H9 (cell line): ENCODE results near the gene ETFA. TPM values are rescaled to one million over a fixed set of nuclear protein-coding genes. Genes with fewer than 3 reads are reported as not detected.

Source experiments
- DNase-seq: peaks from one replicate; pipeline ENCODE4 v3.0.0-alpha.2; 2017
- H2AFZ ChIP-seq: one replicate; pipeline ENCODE4 v1.6.1; 2013; ENCODE audit warnings: mild to moderate bottlenecking, low read length, control low read depth, moderate library complexity
- H2AK5ac ChIP-seq: 2 replicates; pipeline ENCODE4 v1.6.1; 2013; ENCODE audit warnings: low read length, control low read depth, mixed read lengths; ENCODE audit not compliant: insufficient read length
- H2BK120ac ChIP-seq: one replicate; pipeline ENCODE4 v1.6.1; 2013; ENCODE audit warnings: low read depth, mild to moderate bottlenecking, low read length, control low read depth, inconsistent platforms; ENCODE audit not compliant: poor library complexity, severe bottlenecking
- H2BK12ac ChIP-seq: 2 replicates; pipeline ENCODE4 v1.6.1; 2013; ENCODE audit warnings: low read length, control low read depth, mixed read lengths, low read depth; ENCODE audit not compliant: insufficient read length
- H2BK15ac ChIP-seq: 2 replicates; pipeline ENCODE4 v1.6.1; 2013; ENCODE audit warnings: low read depth, low read length, control low read depth
- H2BK20ac ChIP-seq: one replicate; pipeline ENCODE4 v1.6.1; 2013; ENCODE audit warnings: low read depth, mild to moderate bottlenecking, low read length, control low read depth, inconsistent platforms; ENCODE audit not compliant: poor library complexity, severe bottlenecking
- H2BK5ac ChIP-seq: 2 replicates; pipeline ENCODE4 v1.6.1; 2013; ENCODE audit warnings: low read length, control low read depth, mixed read lengths; ENCODE audit not compliant: insufficient read length
- H3K14ac ChIP-seq: 2 replicates; pipeline ENCODE4 v1.6.1; 2013; ENCODE audit warnings: low read length, control low read depth; ENCODE audit not compliant: insufficient read depth
- H3K18ac ChIP-seq: 2 replicates; pipeline ENCODE4 v1.6.1; 2013; ENCODE audit warnings: low read depth, mild to moderate bottlenecking, mixed read lengths, low read length, control low read depth; ENCODE audit not compliant: insufficient read length
- H3K23ac ChIP-seq: 2 replicates; pipeline ENCODE4 v1.6.1; 2013; ENCODE audit warnings: low read length, control low read depth, mixed read lengths, low read depth; ENCODE audit not compliant: insufficient read length
- H3K23me2 ChIP-seq: 2 replicates; pipeline ENCODE4 v1.6.1; 2013; ENCODE audit warnings: low read depth, mild to moderate bottlenecking, mixed read lengths, low read length, control low read depth; ENCODE audit not compliant: insufficient read length, poor library complexity, severe bottlenecking
- H3K27ac ChIP-seq: 2 replicates; pipeline ENCODE4 v1.5.1; 2013; ENCODE audit warnings: low read length, control low read depth, mixed read lengths, low read depth; ENCODE audit not compliant: insufficient read length
- H3K27me3 ChIP-seq: 2 replicates; pipeline ENCODE4 v1.6.1; 2013; ENCODE audit warnings: low read length, control low read depth, inconsistent platforms; ENCODE audit not compliant: insufficient read depth
- H3K4ac ChIP-seq: 2 replicates; pipeline ENCODE4 v1.6.1; 2013; ENCODE audit warnings: low read depth, mild to moderate bottlenecking, control low read depth, inconsistent platforms, low read length, moderate library complexity
- H3K4me1 ChIP-seq: 2 replicates; pipeline ENCODE4 v1.6.1; 2013; ENCODE audit warnings: low read length, control low read depth, inconsistent platforms; ENCODE audit not compliant: insufficient read depth
- H3K4me2 ChIP-seq: 2 replicates; pipeline ENCODE4 v1.6.1; 2013; ENCODE audit warnings: low read length, control low read depth, mixed read lengths; ENCODE audit not compliant: insufficient read length, insufficient read depth
- H3K56ac ChIP-seq: 2 replicates; pipeline ENCODE4 v1.6.1; 2013; ENCODE audit warnings: low read depth, mild to moderate bottlenecking, mixed read lengths, low read length, control low read depth; ENCODE audit not compliant: insufficient read length
- H3K79me1 ChIP-seq: 2 replicates; pipeline ENCODE4 v1.6.1; 2013; ENCODE audit warnings: low read depth, mild to moderate bottlenecking, moderate library complexity, low read length, control low read depth, inconsistent platforms; ENCODE audit not compliant: insufficient read depth, poor library complexity, severe bottlenecking
- H3K79me2 ChIP-seq: 2 replicates; pipeline ENCODE4 v1.6.1; 2013; ENCODE audit warnings: low read length, control low read depth, inconsistent platforms; ENCODE audit not compliant: insufficient read depth
- H3K9ac ChIP-seq: 2 replicates; pipeline ENCODE4 v1.6.1; 2013; ENCODE audit warnings: low read length, control low read depth, mixed read lengths; ENCODE audit not compliant: insufficient read length; ENCODE audit errors: extremely low read depth
- H3K9me3 ChIP-seq: one replicate; pipeline ENCODE4 v1.6.1; 2013; ENCODE audit warnings: low read depth, low read length, inconsistent platforms; ENCODE audit not compliant: control insufficient read depth
- H3T11ph ChIP-seq: one replicate; pipeline ENCODE4 v1.6.1; 2013; ENCODE audit warnings: mild to moderate bottlenecking, low read length, control low read depth, inconsistent platforms
- H4K20me1 ChIP-seq: one replicate; pipeline ENCODE4 v1.6.1; 2013; ENCODE audit not compliant: control insufficient read depth, insufficient read length, insufficient read depth
- H4K5ac ChIP-seq: 2 replicates; pipeline ENCODE4 v1.6.1; 2013; ENCODE audit warnings: low read depth, mild to moderate bottlenecking, mixed read lengths, low read length, control low read depth; ENCODE audit not compliant: insufficient read length
- H4K8ac ChIP-seq: replicated peaks from 2 replicates; pipeline ENCODE4 v1.6.1; 2013; ENCODE audit warnings: low read length, control low read depth, mixed read lengths, low read depth; ENCODE audit not compliant: insufficient read length
- H4K91ac ChIP-seq: 2 replicates; pipeline ENCODE4 v1.6.1; 2013; ENCODE audit warnings: low read depth, mild to moderate bottlenecking, moderate library complexity, mixed read lengths, low read length, control low read depth; ENCODE audit not compliant: insufficient read length
- H3K27ac Mint-ChIP-seq, 3 experiments: 2 replicates in 2 of 3; 3 replicates in 1 of 3; pipeline ENCODE4 v1.8.0; 2020 to 2021; ENCODE audit warnings: mixed read lengths in 3 of 3, mild to moderate bottlenecking in 1 of 3, moderate library complexity in 1 of 3
- H3K27me3 Mint-ChIP-seq: 2 replicates; pipeline ENCODE4 v1.8.0; 2021; ENCODE audit warnings: low read depth, mild to moderate bottlenecking, moderate library complexity, mixed read lengths
- H3K36me3 Mint-ChIP-seq, 3 experiments: 2 replicates in 2 of 3; 3 replicates in 1 of 3; pipeline ENCODE4 v1.8.0; 2020 to 2021; ENCODE audit warnings: low read depth in 3 of 3, mixed read lengths in 3 of 3; ENCODE audit not compliant: insufficient read depth in 1 of 3
- H3K4me1 Mint-ChIP-seq, 2 experiments: 2 replicates each; pipeline ENCODE4 v1.8.0; 2020; ENCODE audit warnings: mixed read lengths in 2 of 2
- H3K4me3 Mint-ChIP-seq, 2 experiments: 2 replicates in 1 of 2; 3 replicates in 1 of 2; pipeline ENCODE4 v1.8.0; 2020 to 2021; ENCODE audit warnings: mild to moderate bottlenecking in 2 of 2, mixed read lengths in 2 of 2, moderate library complexity in 1 of 2
- H3K9me3 Mint-ChIP-seq, 2 experiments: 2 replicates in 1 of 2; 3 replicates in 1 of 2; pipeline ENCODE4 v1.8.0; 2020; ENCODE audit warnings: mild to moderate bottlenecking in 2 of 2, mixed read lengths in 2 of 2, moderate library complexity in 1 of 2
- WGBS: extraction: QIAGEN DNeasy Blood & Tissue Kit; methylation state at CpG from one replicate; pipeline ENCODE4 v1.1.7; 2013; ENCODE audit warnings: missing lambda C conversion rate, low lambda C conversion rate, mixed read lengths; ENCODE audit not compliant: insufficient read length; ENCODE audit errors: extremely low coverage; 5-methylcytosine and 5-hydroxymethylcytosine counted together
- total RNA-seq: library from RNA; stranded (reverse); gene quantifications from 2 replicates; pipeline ENCODE4 v1.2.1, GENCODE V29; 2021
- TF ChIP-seq, protein P1 (sequence below): fragments of 200-600 bp; sonication (generic); conservative IDR thresholded peaks from 3 replicates; pipeline ENCODE4 v1.8.0; 2021; ENCODE audit warnings: antibody characterized with exemption, mild to moderate bottlenecking

ETFA gene
- total RNA-seq, 1 experiment from 2014 or later = 109 TPM

DNA sequence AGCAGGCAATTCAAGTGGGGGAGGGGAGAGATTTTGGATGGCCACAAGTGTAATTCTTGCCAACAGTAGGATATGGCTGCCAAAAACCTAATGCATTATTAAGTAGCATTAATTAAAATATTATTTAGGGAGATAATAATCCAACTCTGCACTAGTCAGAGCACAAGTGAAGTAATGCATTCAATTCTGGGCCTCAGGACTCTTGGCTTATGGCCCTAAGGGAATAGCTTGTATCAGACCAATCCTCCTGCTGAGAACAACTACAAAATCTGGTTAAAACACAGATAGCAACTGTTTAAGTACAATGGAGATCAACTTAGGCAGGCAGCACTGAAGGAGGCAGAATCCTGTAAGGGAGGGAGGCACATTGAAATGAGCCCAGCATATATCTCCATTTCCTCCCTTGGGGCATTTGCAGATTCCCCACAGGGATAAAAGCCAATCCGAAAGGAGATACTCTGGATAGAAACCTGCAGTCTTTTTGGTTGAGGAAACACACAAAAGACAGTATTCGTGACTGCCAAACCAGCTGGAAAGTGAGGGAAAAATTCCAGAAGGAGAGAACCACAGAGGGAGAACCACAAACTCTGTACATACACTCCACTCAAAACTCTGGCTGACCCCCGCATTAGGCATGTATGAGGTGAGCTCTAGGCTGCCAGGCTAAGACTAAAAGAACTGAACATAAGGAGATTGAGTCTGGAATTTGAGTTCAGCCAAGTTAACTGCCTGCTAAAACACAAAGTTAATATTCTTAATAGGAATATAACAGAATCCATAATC lies 57.4 kb downstream of the ETFA start:
- H3K56ac ChIP-seq = no peak overlapping the region
- H3K9me3 ChIP-seq = no peaks in the 10 kb centered on the region
- no peak overlapping the region for H4K5ac ChIP-seq
- peaks cover 16 to 18% of the 10 kb centered on the region in 2 experiments for H3K4me1 Mint-ChIP-seq
- TF ChIP-seq, protein P1, sequence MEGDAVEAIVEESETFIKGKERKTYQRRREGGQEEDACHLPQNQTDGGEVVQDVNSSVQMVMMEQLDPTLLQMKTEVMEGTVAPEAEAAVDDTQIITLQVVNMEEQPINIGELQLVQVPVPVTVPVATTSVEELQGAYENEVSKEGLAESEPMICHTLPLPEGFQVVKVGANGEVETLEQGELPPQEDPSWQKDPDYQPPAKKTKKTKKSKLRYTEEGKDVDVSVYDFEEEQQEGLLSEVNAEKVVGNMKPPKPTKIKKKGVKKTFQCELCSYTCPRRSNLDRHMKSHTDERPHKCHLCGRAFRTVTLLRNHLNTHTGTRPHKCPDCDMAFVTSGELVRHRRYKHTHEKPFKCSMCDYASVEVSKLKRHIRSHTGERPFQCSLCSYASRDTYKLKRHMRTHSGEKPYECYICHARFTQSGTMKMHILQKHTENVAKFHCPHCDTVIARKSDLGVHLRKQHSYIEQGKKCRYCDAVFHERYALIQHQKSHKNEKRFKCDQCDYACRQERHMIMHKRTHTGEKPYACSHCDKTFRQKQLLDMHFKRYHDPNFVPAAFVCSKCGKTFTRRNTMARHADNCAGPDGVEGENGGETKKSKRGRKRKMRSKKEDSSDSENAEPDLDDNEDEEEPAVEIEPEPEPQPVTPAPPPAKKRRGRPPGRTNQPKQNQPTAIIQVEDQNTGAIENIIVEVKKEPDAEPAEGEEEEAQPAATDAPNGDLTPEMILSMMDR = no peak
- H3K79me2 ChIP-seq = no peaks in the 10 kb centered on the region
- H2AK5ac ChIP-seq = no peak overlapping the region
- no peaks in the 10 kb centered on the region for H3K27me3 Mint-ChIP-seq
- no peak overlapping the region for H3K23ac ChIP-seq
- no peak overlapping the region for H2BK120ac ChIP-seq
- no peak overlapping the region for H3K4me2 ChIP-seq
- H2AFZ ChIP-seq = no peak overlapping the region
- no peak overlapping the region for H3T11ph ChIP-seq
- peak; percentile 67 for DNase-seq
- peak overlapping the region in 2 of 3 experiments; percentile 8 to 68; a peak in 4 of 7 replicates for H3K27ac Mint-ChIP-seq
- peaks cover 2% of the 10 kb centered on the region; the same call in 1 of the 2 replicates for H3K4me1 ChIP-seq
- no peak overlapping the region for H3K14ac ChIP-seq
- no peak overlapping the region for H3K4me3 Mint-ChIP-seq
- no peaks in the 10 kb centered on the region for H3K79me1 ChIP-seq
- no peak overlapping the region for H3K18ac ChIP-seq
- H4K91ac ChIP-seq = no peak overlapping the region
- H3K9me3 Mint-ChIP-seq = no peaks in the 10 kb centered on the region
- no peaks in the 10 kb centered on the region for H3K23me2 ChIP-seq
- H3K27me3 ChIP-seq = no peaks in the 10 kb centered on the region
- H4K8ac ChIP-seq = no peak overlapping the region
- H2BK5ac ChIP-seq = no peak overlapping the region
- H4K20me1 ChIP-seq = no peaks in the 10 kb centered on the region
- peaks cover 0 to 11% (median 4%) of the 10 kb centered on the region in 3 experiments; a peak in 4 of 7 replicates for H3K36me3 Mint-ChIP-seq
- H2BK20ac ChIP-seq = no peak overlapping the region
- H2BK12ac ChIP-seq = no peak overlapping the region
- no peak overlapping the region for H3K9ac ChIP-seq
- no peak overlapping the region for H2BK15ac ChIP-seq
- no peak overlapping the region for H3K27ac ChIP-seq
- no peak overlapping the region for H3K4ac ChIP-seq
- no CpG with 5 or more reads among the region's 3 CpGs for WGBS
